H1 (cell line): Measurements from ENCODE around the gene ASGR1. TPM values are rescaled to one million over a fixed set of nuclear protein-coding genes. Genes with fewer than 3 reads are reported as not detected.

ENCODE experiments used
- CTCF ChIA-PET: fragments of 300-600 bp; sonication (Branson Sonifier 250); formaldehyde crosslinking; loops from one replicate; lab custom pipeline; 2021; ENCODE audit not compliant: partially characterized antibody; lab: Charles Lee
- POLR2A ChIA-PET: fragments of 300-600 bp; sonication (Branson Sonifier 250); formaldehyde crosslinking; loops from one replicate; lab custom pipeline; 2021; ENCODE audit warnings: inconsistent platforms; ENCODE audit not compliant: partially characterized antibody; lab: Charles Lee
- DNase-seq, 2 experiments: peaks; one replicate each; pipeline versions ENCODE4 v3.0.0 to v3.0.0-alpha.2; 2010 to 2022; ENCODE audit warnings: low spot score in 2 of 2, low read depth in 1 of 2, mixed read lengths in 1 of 2
- FAIRE-seq: peaks from 2 replicates; lab custom pipeline; 2011; peaks lifted over from hg19 to GRCh38; lab: Jason Lieb, UNC
- H2AFZ ChIP-seq: 2 replicates; pipeline ENCODE4 v1.8.1; 2012; ENCODE audit warnings: low read length, inconsistent platforms
- H2AK5ac ChIP-seq: 2 replicates; pipeline ENCODE4 v1.6.1; 2013; ENCODE audit warnings: low read depth, low read length
- H2BK120ac ChIP-seq: replicated peaks from 2 replicates; pipeline ENCODE3; 2013; ENCODE audit warnings: low read depth, low read length, inconsistent platforms
- H2BK12ac ChIP-seq: 2 replicates; pipeline ENCODE4 v1.6.1; 2013; ENCODE audit warnings: low read depth, low read length
- H2BK15ac ChIP-seq: 2 replicates; pipeline ENCODE4 v1.6.1; 2013; ENCODE audit warnings: low read length
- H2BK20ac ChIP-seq: 2 replicates; pipeline ENCODE4 v1.6.1; 2013; ENCODE audit warnings: low read length
- H2BK5ac ChIP-seq: 2 replicates; pipeline ENCODE4 v1.6.1; 2013; ENCODE audit warnings: low read depth, low read length
- H3K14ac ChIP-seq: 2 replicates; pipeline ENCODE4 v1.6.1; 2013; ENCODE audit warnings: inconsistent platforms; ENCODE audit not compliant: insufficient read length
- H3K18ac ChIP-seq: 2 replicates; pipeline ENCODE4 v1.6.1; 2013; ENCODE audit warnings: low read length; ENCODE audit errors: extremely low read depth
- H3K23ac ChIP-seq: 2 replicates; pipeline ENCODE4 v1.6.1; 2013; ENCODE audit warnings: inconsistent platforms; ENCODE audit not compliant: insufficient read length
- H3K23me2 ChIP-seq: 2 replicates; pipeline ENCODE4 v1.6.1; 2013; ENCODE audit warnings: low read depth, low read length
- H3K27ac ChIP-seq: 2 replicates; pipeline ENCODE4 v1.6.1; 2011; ENCODE audit warnings: low read depth, low read length, inconsistent platforms
- H3K27me3 ChIP-seq, 4 experiments: replicated peaks in 1 of 4; 1 replicate in 1 of 4; 2 replicates in 3 of 4; pipeline versions ENCODE4 v1.6.1 to v1.8.1; 2011 to 2013; ENCODE audit warnings: low read length in 3 of 4, mild to moderate bottlenecking in 3 of 4, inconsistent platforms in 2 of 4, mixed read lengths in 2 of 4, moderate library complexity in 1 of 4; ENCODE audit not compliant: control insufficient read depth in 3 of 4, insufficient read depth in 3 of 4; ENCODE audit errors: extremely low read depth in 1 of 4
- H3K36me3 ChIP-seq, 4 experiments: 2 replicates each; pipeline versions ENCODE4 v1.6.1 to v1.8.1; 2011 to 2013; ENCODE audit warnings: mild to moderate bottlenecking in 4 of 4, low read length in 3 of 4, moderate library complexity in 2 of 4, control low read depth in 1 of 4, inconsistent platforms in 1 of 4; ENCODE audit not compliant: insufficient read depth in 4 of 4, control insufficient read depth in 2 of 4
- H3K4ac ChIP-seq: replicated peaks from 2 replicates; pipeline ENCODE3; 2013; ENCODE audit warnings: low read length, low read depth, mixed read lengths, inconsistent platforms; ENCODE audit not compliant: insufficient read length
- H3K4me1 ChIP-seq, 4 experiments: replicated peaks in 1 of 4; 1 replicate in 1 of 4; 2 replicates in 3 of 4; pipeline versions ENCODE4 v1.6.1 to v1.8.1; 2011 to 2013; ENCODE audit warnings: low read length in 3 of 4, inconsistent platforms in 2 of 4, mixed read lengths in 1 of 4; ENCODE audit not compliant: insufficient read depth in 4 of 4, control insufficient read depth in 3 of 4
- H3K4me2 ChIP-seq, 2 experiments: 2 replicates each; pipeline versions ENCODE4 v1.6.1 to v1.8.1; 2011 to 2013; ENCODE audit warnings: low read depth in 2 of 2, low read length in 2 of 2, control low read depth in 1 of 2, inconsistent platforms in 1 of 2, mild to moderate bottlenecking in 1 of 2; ENCODE audit not compliant: insufficient read depth in 1 of 2
- H3K4me3 ChIP-seq, 4 experiments: fragments of 200-600, 300-600 bp in 1 of 4; sonication (generic), shearing (Covaris generic), sonication (Bioruptor Twin) in 1 of 4; 2 replicates each; pipeline versions ENCODE4 v1.5.1 to v1.8.1; 2011 to 2016; ENCODE audit warnings: low read length in 4 of 4, low read depth in 3 of 4, control low read depth in 2 of 4, inconsistent platforms in 2 of 4, mild to moderate bottlenecking in 2 of 4, mixed read lengths in 1 of 4, moderate library complexity in 1 of 4; ENCODE audit not compliant: insufficient read depth in 2 of 4; ENCODE audit errors: extremely low read depth in 1 of 4
- H3K56ac ChIP-seq: replicated peaks from 2 replicates; pipeline ENCODE3; 2013; ENCODE audit warnings: low read depth, mild to moderate bottlenecking, mixed read lengths, low read length, inconsistent platforms; ENCODE audit not compliant: insufficient read length
- H3K79me1 ChIP-seq: 2 replicates; pipeline ENCODE4 v1.6.1; 2013; ENCODE audit warnings: low read depth, low read length, control low read depth
- H3K79me2 ChIP-seq, 2 experiments: 2 replicates each; pipeline versions ENCODE4 v1.6.1 to v1.8.1; 2012 to 2013; ENCODE audit warnings: low read length in 2 of 2, mild to moderate bottlenecking in 2 of 2, inconsistent platforms in 1 of 2; ENCODE audit not compliant: insufficient read depth in 2 of 2, control insufficient read depth in 1 of 2
- H3K9ac ChIP-seq, 4 experiments: replicated peaks in 1 of 4; 1 replicate in 1 of 4; 2 replicates in 3 of 4; pipeline versions ENCODE4 v1.6.1 to v1.8.1; 2011 to 2013; ENCODE audit warnings: low read depth in 3 of 4, low read length in 3 of 4, control low read depth in 2 of 4, mild to moderate bottlenecking in 2 of 4, moderate library complexity in 2 of 4, inconsistent platforms in 1 of 4; ENCODE audit errors: extremely low read depth in 1 of 4
- H3K9me3 ChIP-seq, 2 experiments: 2 replicates each; pipeline versions ENCODE4 v1.6.1 to v1.8.1; 2012 to 2013; ENCODE audit warnings: mild to moderate bottlenecking in 2 of 2, moderate library complexity in 2 of 2, control low read depth in 1 of 2, inconsistent platforms in 1 of 2, low read depth in 1 of 2, low read length in 1 of 2, mixed read lengths in 1 of 2; ENCODE audit not compliant: insufficient read depth in 2 of 2
- H4K20me1 ChIP-seq, 2 experiments: replicated peaks in 1 of 2; 2 replicates each; pipeline versions ENCODE3 to v1.8.1; 2011 to 2013; ENCODE audit warnings: inconsistent platforms in 2 of 2, low read length in 2 of 2, mild to moderate bottlenecking in 1 of 2; ENCODE audit not compliant: insufficient read depth in 2 of 2, control insufficient read depth in 1 of 2
- H4K5ac ChIP-seq: 2 replicates; pipeline ENCODE4 v1.6.1; 2013; ENCODE audit warnings: low read length, low read depth, mixed read lengths, inconsistent platforms; ENCODE audit not compliant: insufficient read length
- H4K8ac ChIP-seq: 2 replicates; pipeline ENCODE4 v1.8.0; 2013; ENCODE audit warnings: mild to moderate bottlenecking, moderate library complexity, low read length, inconsistent platforms; ENCODE audit not compliant: insufficient read depth; ENCODE audit errors: extremely low read depth
- H4K91ac ChIP-seq: replicated peaks from 2 replicates; pipeline ENCODE3; 2013; ENCODE audit warnings: low read length, mixed read lengths, inconsistent platforms; ENCODE audit not compliant: insufficient read length
- CEBPB ChIP-seq: IDR thresholded peaks from 2 replicates; pipeline ENCODE4 v1.6.1; 2012; ENCODE audit warnings: low read depth, low read length
- POLR2A ChIP-seq, 2 experiments: IDR thresholded peaks; 1 replicate in 1 of 2; 2 replicates in 1 of 2; pipeline ENCODE4 v1.6.1; 2011; ENCODE audit warnings: low read depth in 2 of 2, low read length in 2 of 2, mild to moderate bottlenecking in 2 of 2; ENCODE audit errors: control extremely low read depth in 1 of 2
- POLR2AphosphoS5 ChIP-seq: IDR thresholded peaks from 2 replicates; pipeline ENCODE4 v1.6.1; 2011; ENCODE audit warnings: low read depth, low read length
- WGBS, 2 experiments: shearing (Covaris generic) in 1 of 2; methylation state at CpG; one replicate each; pipeline versions ENCODE4 v1.1.6 to v1.1.7; 2013 to 2015; ENCODE audit warnings: low lambda C conversion rate in 2 of 2, mixed read lengths in 2 of 2, inconsistent platforms in 1 of 2, low coverage in 1 of 2, missing lambda C conversion rate in 1 of 2; ENCODE audit not compliant: insufficient replicate concordance in 2 of 2, insufficient coverage in 1 of 2, insufficient read length in 1 of 2; ENCODE audit errors: extremely low coverage in 1 of 2, missing lambda C conversion rate in 1 of 2; 5-methylcytosine and 5-hydroxymethylcytosine counted together
- polyA plus RNA-seq, 7 experiments: library from polyadenylated mRNA; depleted of rRNA in 3 of 7; stranded (reverse) in 5 of 7; unstranded in 2 of 7; fragments of >200 nt in 5 of 7; fragments of 200-250 nt in 2 of 7; gene quantifications; 1 replicate in 5 of 7; 2 replicates in 1 of 7; 4 replicates in 1 of 7; pipeline versions ENCODE4 v1.2.1 to v1.2.3, GENCODE V29; 2011 to 2013; ENCODE audit warnings: missing spikeins in 2 of 7, mixed read lengths in 2 of 7
- total RNA-seq: library from RNA; stranded (reverse); fragmentation: NEBNext Ultra II Directional; extraction: Animal tissue kit (Norgen Biotek cat#: 25700); gene quantifications from 2 replicates; pipeline ENCODE4 v1.2.1, GENCODE V29; 2021

Gene ASGR1
- total and polyA plus RNA-seq, 2 of the 8 experiments (the other 6 are each of a cell fraction or from before 2014, with no cell fraction given): 10.8 to 14.5 TPM

- H4K5ac ChIP-seq: no peak overlapping the region
- DNase-seq (no peak), FAIRE-seq (no peak)
- H2BK5ac ChIP-seq: no peak overlapping the region
- CTCF ChIA-PET: interaction anchor here (0.9 to 4.3 kb wide), 9 partner anchors 9 to 75 kb away, joined by 3 to 46 read pairs (median 10); partner anchors contain the start of genes DVL2, GABARAP and PHF23
- no peak overlapping the region for H2BK12ac ChIP-seq
- peaks cover 14 to 33% of the 10 kb centered on the region in 2 experiments for H4K20me1 ChIP-seq
- TF ChIP-seq POLR2A (IDR thresholded peaks at IDR 0.05; ENCODE audit: control extremely low read depth in 1 of 2, low read depth in 2 of 2, low read length in 2 of 2) (peak in 1 of 2 experiments; percentile 13; a peak in 1 of 3 replicates), CEBPB (no peak), POLR2AphosphoS5 (peak; percentile 40)
- H2BK15ac ChIP-seq: no peak overlapping the region
- no peak overlapping the region for H3K4ac ChIP-seq
- POLR2A ChIA-PET: interaction anchor here (0.7 to 10.7 kb wide), 10 partner anchors 9 to 91 kb away, joined by 3 to 386 read pairs (median 16); partner anchors contain the start of genes CLDN7, CTDNEP1, DVL2 and ELP5
- no peak overlapping the region for H4K8ac ChIP-seq
- H2BK20ac ChIP-seq: no peak overlapping the region
- H3K23me2 ChIP-seq: peaks cover 5% of the 10 kb centered on the region; the same call in 1 of the 2 replicates
- WGBS, 2 experiments: 92% methylated on average over 15 of the region's 15 CpGs; no CpG with 5 or more reads in 1 of the 2 experiments
- H3K23ac ChIP-seq: no peak overlapping the region
- no peak overlapping the region for H3K4me3 ChIP-seq
- H3K4me1 ChIP-seq: peaks cover 6 to 19% (median 12%) of the 10 kb centered on the region in 4 experiments; a peak in 6 of 7 replicates
- no peak overlapping the region for H2BK120ac ChIP-seq
- no peak overlapping the region for H4K91ac ChIP-seq
- H3K36me3 ChIP-seq: peaks cover 18 to 52% (median 41%) of the 10 kb centered on the region in 4 experiments
- H3K9me3 ChIP-seq: no peaks in the 10 kb centered on the region
- no peaks in the 10 kb centered on the region for H3K27me3 ChIP-seq
- H3K79me2 ChIP-seq: no peaks in the 10 kb centered on the region
- no peak overlapping the region for H3K56ac ChIP-seq
- no peak overlapping the region for H2AK5ac ChIP-seq
- no peaks in the 10 kb centered on the region for H3K79me1 ChIP-seq
- no peak overlapping the region for H3K18ac ChIP-seq
- no peak overlapping the region for H3K4me2 ChIP-seq
- H3K27ac ChIP-seq: 0 out of 2 replicates have a peak overlapping the region, but pooled peaks have one; percentile 40
- no peak overlapping the region for H3K9ac ChIP-seq
- no peak overlapping the region for H3K14ac ChIP-seq
- no peak overlapping the region for H2AFZ ChIP-seq
Measured at GRCh38 chr17:7222093-7222971, 43.2 kb upstream of the ASGR1 start.
